KOPT-K1 (cell line): ENCODE data around the gene VPS26C.

Experiments used
- H3K27ac ChIP-seq: fragments of 200-600 bp; sonication (generic); 2 replicates; pipeline ENCODE4 v1.5.1; 2016; ENCODE audit warnings: antibody characterized with exemption, mild to moderate bottlenecking, low read depth, low read length; ENCODE audit not compliant: poor library complexity, severe bottlenecking
- H3K36me3 ChIP-seq: fragments of 200-600 bp; sonication (generic); 2 replicates; pipeline ENCODE4 v1.5.1; 2017; ENCODE audit warnings: antibody characterized with exemption, mild to moderate bottlenecking, low read length, moderate library complexity; ENCODE audit not compliant: insufficient read depth
- H3K9me3 ChIP-seq: fragments of 200-600 bp; sonication (generic); 2 replicates; pipeline ENCODE4 v1.5.1; 2017; ENCODE audit warnings: antibody characterized with exemption, low read length, mild to moderate bottlenecking; ENCODE audit not compliant: insufficient read depth, poor library complexity, severe bottlenecking

VPS26C gene

GRCh38 chr21:37188825-37189224 lies 78.3 kb downstream of the VPS26C start:
- H3K9me3 ChIP-seq, result no peaks in the 10 kb centered on the region
- no peak overlapping the region for H3K27ac ChIP-seq
- H3K36me3 ChIP-seq, result peaks cover 90% of the 10 kb centered on the region

- H3K9me3 ChIP-seq, result no peaks in the 10 kb centered on the region
- H3K36me3 ChIP-seq, result peaks cover 87% of the 10 kb centered on the region
- H3K27ac ChIP-seq, result no peak overlapping the region
Measured at GRCh38 chr21:37186983-37187382, 80.2 kb downstream of the VPS26C start.

- Histone ChIP-seq H3K9me3 (no peaks in the 10 kb centered on the region), H3K36me3 (peaks cover 81% of the 10 kb centered on the region), H3K27ac (no peak overlapping the region)
Measured at GRCh38 chr21:37184784-37185593, 82.1 kb downstream of the VPS26C start.

- Histone ChIP-seq H3K27ac (no peak overlapping the region), H3K36me3 (peaks cover 81% of the 10 kb centered on the region), H3K9me3 (no peaks in the 10 kb centered on the region)
Measured at GRCh38 chr21:37183749-37184148, 83.4 kb downstream of the VPS26C start.

- H3K27ac ChIP-seq, result no peak overlapping the region
- peaks cover 81% of the 10 kb centered on the region for H3K36me3 ChIP-seq
- no peaks in the 10 kb centered on the region for H3K9me3 ChIP-seq
Measured at GRCh38 chr21:37182222-37182621, 84.9 kb downstream of the VPS26C start.

- H3K36me3 ChIP-seq, result peaks cover 81% of the 10 kb centered on the region
- no peak overlapping the region for H3K27ac ChIP-seq
- H3K9me3 ChIP-seq, result no peaks in the 10 kb centered on the region
Measured at GRCh38 chr21:37181059-37181458, 86.1 kb downstream of the VPS26C start.

- peaks cover 91% of the 10 kb centered on the region for H3K36me3 ChIP-seq
- H3K27ac ChIP-seq, result no peak overlapping the region
- no peaks in the 10 kb centered on the region for H3K9me3 ChIP-seq
Measured at GRCh38 chr21:37176716-37177115, 90.4 kb downstream of the VPS26C start.
